Fibroblast of skin of left biceps (primary cell): ENCODE measurements around the gene SELENON.
"Not testable (repeated sequence)": the region's sequence is repeated elsewhere in the genome, so short reads cannot be mapped to it uniquely, and the experiment has no call there.

ENCODE experiments used
- DNase-seq, 2 experiments: peaks; one replicate each; pipeline ENCODE4 v3.0.0-alpha.2; 2013; ENCODE audit warnings: low read depth in 2 of 2

SELENON gene

DNA sequence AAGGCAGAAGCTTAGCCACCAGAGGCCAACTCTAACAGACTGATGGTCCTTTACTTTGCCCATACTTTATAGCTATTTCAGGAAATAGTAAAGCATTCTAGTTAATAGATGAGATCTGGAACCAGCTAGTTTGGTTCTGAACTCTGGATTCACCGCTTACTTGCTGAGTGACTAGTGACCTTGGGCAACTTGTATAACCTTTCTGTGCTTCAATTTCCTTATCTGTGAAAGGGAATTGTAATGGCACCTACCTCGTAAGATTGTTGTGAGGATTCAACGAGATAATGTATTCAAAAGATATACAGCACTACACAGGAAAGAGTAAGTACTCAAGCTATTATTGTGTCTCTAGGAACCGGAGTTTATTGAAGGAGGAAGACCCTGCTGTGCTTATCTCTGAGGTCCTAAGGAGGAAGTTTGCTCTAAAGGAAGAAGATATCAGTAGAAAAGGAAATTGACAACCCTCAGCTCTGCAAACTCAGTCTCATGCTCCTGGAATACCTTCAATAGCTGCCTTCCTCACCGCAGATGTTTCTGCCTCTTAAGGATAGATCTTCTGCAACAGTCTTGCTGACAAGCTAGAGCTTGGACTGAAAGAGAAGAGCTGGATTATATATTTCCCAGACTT, 31.7 kb downstream of the SELENON start:
- no peak for DNase-seq

DNA sequence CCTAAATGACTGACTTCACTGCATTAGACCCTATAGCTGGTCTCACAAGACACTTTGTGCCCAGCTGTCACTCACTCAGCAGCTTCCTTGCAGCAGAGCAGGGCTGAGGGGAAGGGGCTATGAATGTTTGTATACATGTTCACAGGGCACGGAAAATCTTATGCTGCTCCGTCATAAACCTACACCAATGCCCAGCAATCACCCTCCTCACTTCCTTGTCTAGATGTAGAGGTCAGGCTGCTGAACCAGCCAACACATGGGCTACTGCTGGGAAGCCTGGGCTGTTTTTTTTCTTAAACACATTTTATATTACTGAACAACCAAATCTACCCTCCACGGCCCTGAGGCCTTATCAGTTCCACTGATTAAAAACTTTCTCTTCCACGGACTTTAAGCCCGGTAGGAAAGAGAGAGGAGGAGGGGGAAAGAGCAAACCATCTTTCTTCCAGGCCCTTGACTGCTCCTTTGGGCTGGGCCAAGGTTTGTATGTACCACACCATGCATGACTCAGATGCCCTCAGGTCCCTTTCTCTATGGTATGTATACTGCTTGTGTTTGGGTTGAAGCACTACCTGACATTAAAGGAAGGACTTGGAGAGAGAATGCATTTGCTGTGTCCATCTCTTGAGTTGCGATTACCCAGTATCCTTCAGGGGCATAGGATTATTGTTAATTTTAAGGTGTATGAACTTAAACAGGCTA, 32.5 kb downstream of the SELENON start:
- no peak for DNase-seq

DNA sequence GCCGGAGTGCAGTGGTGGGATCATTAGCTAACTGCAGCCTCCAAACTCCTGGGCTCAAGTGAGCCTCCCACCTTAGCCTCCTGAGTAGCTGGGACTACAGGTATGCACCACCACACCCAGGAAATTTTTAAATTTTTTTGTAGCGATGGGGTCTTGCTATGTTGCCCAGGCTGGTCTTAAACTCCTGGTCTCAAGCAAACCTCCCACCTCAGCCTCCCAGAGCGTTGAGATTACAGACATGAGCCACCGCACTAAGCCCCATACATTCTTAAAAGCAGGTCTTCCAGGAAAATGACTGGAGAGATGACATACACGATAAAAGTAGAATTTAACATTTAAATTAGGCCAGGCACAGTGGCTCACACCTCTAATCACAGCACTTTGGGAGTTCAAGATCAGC, 33.2 kb downstream of the SELENON start:
- DNase-seq, result no peak

DNA sequence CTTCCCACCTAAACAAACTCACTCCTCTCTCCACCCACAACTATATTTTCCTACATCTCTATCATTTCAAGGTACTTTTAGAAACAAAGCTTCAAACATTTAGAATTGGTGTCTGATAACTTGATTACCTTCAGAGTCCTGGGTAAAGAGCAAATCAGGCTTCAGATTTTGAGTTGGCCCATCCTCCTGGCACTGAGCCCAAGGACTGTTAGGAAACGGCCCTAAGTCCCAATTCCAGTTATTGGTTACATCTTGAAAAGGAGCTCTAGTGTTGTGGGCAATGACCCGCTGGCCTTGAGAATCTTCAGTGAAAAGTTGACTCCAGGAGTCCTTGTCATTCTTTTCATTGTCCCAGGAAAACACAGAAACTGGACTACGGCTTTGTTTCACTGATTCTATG, 34.9 kb downstream of the SELENON start:
- DNase-seq, result no peak

DNA sequence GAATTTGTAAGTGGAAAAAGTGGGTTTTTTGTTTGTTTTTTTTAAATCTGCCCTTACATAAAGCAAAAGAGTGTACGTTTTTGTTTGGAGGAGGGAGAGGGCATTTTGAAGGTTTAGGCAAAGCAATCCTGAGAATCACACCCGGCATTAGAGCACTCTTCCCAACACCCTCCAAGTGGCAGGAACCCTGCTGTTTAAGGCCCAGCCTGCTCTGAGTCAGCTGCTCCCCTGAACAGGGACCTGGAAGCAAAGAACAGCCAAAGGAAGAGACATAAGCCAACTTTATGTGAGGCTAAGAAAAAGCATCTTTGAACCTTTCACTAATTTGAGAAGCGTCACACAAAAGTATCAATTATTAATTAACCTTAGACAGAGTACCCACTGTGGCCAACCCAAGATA, 36.7 kb downstream of the SELENON start:
- DNase-seq, result no peak

DNA sequence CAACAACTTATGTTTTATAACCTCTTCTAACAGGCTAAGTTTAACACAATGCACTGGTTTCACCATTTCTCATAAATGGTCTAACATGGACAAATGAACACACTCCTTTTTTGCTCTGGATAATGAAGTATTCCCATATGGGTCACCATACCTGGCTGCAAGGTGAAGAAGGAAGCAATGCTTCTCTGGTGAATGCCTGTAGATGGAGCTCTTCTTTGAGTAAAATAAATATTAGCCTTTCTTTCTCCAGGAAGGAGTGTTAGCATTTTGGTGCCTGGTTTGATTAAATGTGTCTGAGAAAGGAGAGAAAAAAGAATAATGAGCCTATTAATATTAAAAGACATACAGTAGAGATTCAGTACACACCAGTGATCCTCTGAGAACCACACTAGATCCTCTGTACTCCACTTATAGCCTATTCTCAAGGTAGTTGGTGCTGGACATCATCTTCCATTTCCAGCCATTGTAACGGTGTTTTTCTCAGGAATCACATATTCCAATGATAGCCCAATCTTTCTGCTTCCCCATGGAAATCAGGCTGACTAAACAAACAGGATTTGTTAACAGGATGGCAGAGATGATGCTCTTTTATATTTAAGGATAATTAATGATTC, 37.4 kb downstream of the SELENON start:
- DNase-seq, result no peak

DNA sequence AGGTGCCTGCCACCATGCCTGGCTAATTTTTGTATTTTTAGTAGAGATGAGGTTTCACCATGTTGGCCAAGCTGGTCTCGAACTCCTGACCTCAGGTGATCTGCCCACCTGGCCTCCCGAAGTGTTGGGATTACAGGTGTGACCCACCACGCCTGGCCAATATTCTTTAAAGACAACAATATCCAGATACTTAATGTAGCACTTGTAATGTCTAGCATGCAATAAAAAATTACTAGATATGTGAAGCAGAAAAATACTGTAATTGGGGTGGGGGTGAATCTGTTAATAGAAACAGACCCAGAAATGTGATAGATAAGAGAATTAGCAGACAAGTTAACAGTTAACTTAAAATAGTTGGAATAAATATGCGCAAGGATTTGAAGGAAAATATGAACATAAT, 39.8 kb downstream of the SELENON start:
- not testable (repeated sequence) for DNase-seq

DNA sequence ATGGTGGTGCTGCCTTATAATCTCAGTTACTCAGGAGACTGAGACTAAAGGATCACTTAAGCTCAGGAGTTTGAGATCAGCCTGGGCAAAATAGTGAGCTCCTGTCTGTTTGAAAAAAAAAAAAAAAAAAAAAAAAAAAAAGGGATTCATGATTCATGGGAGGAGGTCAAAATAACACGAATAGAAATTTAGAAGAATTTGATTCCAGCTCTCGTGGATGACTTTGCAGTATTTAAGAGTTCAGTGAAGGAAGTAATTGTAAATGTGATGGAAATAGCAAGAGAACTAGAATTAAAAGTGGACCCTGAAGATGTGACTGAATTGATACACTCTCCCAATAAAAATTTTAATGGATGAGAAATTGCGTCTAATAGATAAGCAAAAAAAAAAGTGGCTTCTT, 43.5 kb downstream of the SELENON start:
- no peak for DNase-seq

DNA sequence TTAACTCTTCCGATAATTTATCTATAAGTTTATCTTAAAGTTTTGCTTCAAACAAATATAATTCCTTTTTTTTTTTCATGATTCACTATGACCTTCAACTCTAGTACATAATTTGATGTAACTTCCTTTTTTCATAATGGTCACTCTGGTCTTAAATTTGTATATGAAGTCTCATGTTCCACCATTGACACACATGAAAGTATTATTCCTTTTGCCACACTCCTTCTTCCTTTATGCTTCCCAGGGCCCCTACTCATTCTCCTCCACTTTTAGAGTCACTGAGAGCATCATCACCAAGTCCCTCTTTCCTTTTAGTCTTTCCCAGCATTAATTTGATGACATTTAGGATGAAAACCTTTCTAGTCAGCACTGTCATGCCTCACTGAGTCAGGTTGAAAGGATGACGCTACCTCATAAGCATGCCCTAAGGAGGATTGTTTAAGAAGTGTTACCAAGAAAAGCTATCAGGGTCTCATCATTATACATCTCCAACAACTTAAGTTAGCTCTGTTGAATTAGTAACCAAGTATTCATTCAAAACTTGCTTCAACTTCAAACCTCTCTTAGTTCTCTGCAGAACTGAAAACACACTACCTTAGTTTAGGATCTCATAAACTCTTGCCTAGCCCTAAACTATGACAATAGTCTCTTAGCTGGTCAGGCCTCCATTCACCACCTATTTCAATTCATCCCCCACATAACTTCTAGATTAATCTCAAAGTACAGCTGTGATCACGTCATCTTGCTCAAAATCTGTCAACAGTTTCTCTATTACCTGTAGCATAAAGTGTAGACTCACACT, 44.7 kb downstream of the SELENON start:
- DNase-seq, result no peak

DNA sequence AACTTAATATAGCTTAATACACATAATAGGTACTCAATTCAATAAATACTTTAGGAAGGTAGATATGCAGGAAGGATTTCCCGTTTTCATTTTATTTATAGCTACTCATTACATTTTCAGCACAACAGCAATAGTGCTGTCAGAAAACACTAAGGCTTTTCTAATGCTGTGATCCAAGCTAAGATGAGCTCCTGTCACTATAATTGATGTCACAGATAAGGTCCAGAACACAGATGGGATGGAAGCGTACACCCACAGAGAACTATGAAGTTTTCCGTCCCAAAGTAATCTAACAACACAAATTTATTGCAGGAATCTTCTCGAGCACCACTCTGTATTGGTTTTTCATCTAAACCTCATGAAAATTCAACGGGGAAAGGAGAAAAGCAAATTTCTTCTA, 45.7 kb downstream of the SELENON start:
- no peak for DNase-seq

DNA sequence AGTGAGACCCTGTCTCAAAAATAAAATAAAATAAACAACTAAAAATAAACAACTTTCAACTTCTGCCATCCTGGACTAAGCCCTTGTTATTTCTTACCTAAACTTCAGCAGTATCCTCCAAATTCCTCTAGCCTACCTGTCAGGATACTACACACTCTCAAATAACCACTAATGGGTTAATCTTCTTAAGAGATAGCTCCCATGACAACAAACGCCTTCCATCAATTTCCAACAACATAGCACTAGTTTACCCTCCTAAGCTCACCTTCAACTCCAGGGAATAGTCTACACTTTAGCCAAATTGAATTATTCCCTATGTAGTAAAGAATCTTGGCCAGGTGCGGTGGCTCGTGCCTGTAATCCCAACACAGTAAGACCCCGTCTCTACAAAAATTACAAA, 47.9 kb downstream of the SELENON start:
- DNase-seq, result no peak

DNA sequence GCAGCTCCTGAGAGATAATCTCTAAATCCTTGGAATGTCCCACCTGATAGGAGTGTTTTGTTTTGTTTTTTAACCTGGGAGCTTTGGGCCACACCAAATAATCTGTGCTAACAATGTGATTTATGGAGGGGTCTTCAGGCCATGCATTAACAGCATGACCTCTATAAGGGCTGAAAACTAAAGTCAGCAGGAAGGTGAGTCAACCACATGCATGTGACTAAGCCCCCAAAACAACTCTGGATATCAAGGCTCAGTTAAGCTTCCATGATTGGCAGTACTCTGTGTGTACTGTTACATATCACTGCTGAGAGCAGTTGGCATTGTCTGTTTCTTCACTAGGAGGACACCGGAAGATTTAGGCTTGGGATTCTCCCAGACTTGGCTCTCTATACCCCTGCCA, 48.5 kb downstream of the SELENON start:
- no peak for DNase-seq

DNA sequence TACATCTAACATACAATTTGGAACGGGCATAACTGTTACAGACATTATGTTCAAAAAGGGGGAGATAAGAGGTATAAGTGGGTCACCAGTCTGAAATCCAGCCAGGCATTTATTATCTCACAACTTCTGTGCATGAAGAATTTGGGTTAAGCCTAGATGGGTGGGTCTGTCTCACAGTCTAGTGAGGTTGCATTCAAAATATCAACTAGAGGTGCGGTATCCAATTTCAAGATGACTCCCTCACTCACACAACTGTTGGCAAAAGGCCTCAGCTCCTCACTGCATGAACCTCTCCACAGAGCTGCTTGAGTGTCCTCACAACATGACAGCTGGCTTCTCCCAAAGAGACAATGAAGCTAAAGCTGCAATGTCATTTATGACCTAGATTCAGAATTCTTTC, 54.6 kb downstream of the SELENON start:
- no peak for DNase-seq

DNA sequence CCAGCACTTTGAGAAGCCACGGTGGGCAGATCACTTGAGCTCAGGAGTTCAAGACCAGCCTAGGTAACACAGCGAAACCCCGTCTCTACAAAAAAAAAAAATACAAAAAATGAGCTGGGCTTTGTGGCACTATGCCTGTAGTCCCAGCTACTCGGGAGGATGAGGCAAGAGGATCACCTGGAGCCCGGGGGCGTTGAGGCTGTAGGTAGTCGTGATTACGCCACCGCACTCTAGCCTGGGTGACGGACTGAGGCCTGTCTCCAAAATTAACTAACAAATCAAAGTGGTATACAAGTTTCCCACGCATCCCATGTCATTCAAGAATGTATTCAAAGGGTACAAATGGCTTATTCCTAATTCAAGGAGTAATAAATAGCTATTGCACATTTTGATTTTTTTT, 56.9 kb downstream of the SELENON start:
- DNase-seq, result no peak

DNA sequence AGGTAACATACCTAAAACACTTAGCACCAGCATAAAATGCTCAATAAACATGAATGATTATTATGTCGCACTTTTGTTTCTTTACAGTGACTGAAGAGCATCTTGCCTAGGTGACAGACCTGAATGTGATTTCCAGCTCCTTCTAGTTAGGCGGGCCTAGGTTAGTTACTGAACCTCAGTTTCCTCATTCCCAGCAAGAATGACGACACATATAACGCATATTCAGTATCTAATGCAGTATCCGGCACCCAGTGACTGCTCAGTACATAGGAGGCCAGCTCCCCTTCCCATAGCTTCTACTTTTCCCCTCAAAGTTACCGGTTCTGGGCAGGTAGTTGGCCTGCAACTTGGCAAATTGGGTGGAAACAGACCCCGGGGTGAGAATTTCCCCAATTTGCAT, 58.5 kb downstream of the SELENON start:
- DNase-seq, result no peak

DNA sequence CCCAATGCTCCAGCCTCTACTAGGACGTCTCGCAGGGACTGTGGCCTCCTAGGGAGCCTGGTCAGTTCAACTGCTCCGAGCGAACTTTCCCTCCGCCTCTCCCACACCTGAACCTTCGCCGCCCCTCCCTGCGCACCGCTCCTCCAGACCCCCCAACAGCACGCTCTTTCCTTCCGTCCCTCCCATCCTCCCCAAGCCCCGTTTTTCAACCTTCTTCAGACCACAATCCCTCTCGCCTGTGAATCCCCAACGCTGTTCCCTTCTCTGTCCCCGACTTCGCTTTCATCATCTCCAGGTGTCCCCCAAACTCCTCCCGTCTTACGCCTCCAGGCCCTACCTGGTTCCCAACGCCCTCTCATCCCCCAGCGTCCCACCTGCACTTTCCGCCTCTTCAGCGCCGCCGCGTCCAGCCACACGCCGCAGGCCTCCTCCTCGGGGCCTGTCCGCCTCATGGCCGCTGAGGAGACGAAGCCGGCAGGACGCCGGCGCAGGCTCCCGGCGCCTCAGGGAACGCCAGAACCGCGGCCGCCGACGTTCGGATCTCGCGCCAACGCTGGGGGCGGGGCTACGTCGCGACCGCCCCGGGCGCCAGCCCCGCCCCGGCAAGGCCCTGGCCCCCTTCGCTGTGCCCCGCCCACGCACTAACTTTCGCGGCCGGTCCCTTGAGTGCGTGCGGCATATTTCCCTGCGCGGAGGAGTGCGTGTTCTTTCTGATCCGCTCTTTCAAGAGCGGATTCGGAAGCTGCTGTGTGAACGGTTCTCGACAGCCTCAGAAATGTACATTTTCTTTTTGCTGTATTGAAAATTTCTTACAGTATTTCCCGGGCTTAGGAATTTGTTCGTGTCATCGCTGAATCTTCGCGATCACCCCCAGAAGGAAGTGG, 59.2 kb downstream of the SELENON start, which contains the start of gene AUNIP:
Gene AUNIP, minus strand, starts transcription at position 552 of the 884 bp plus-strand sequence. Its CDS starts 100 bp downstream, at position 452.
- DNase-seq, result peak; percentile 56 to 71

DNA sequence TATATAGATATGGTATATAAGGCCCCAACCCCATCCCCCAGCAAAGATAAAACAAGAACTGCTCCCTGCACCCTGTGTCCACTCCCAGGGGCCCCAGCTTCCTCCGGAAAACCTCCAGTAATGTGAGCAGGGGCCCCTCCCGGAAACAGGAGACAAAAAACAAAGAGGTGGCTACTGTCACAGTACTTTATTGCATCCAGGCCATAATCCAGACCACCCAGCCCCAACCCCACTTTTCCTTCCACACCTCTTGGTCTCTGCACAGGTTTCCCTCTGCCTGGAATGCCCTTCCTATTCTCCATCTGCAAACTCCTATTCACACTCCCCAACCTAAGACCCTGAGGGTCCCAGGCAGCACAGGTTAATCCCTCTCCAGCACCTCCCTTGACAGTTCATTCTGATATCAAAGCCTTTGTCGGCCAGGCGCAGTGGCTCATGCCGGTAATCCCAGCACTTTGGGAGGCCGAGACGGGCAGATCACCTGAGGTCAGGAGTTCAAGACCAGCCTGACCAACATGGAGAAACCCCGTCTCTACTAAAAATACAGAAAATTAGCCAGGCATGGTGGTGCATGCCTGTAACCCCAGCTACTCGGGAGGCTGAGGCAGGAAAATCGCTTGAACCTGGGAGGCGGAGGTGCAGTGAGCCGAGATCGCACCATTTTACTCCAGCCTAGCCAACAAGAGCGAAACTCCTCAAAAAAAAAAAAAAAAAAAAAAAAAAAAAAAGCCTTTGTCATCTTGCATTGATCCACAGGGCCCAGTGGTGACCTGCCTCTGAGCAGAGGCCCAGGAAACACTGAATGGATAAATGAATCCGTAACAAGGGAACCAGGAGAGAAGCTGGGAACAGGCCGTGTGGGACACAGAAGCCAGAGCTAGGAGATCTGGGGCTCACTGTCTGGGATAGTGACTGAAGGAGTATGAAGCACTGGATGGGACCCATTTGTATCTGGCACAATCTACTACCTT, 61.6 kb downstream of the SELENON start:
- DNase-seq, result no peak

DNA sequence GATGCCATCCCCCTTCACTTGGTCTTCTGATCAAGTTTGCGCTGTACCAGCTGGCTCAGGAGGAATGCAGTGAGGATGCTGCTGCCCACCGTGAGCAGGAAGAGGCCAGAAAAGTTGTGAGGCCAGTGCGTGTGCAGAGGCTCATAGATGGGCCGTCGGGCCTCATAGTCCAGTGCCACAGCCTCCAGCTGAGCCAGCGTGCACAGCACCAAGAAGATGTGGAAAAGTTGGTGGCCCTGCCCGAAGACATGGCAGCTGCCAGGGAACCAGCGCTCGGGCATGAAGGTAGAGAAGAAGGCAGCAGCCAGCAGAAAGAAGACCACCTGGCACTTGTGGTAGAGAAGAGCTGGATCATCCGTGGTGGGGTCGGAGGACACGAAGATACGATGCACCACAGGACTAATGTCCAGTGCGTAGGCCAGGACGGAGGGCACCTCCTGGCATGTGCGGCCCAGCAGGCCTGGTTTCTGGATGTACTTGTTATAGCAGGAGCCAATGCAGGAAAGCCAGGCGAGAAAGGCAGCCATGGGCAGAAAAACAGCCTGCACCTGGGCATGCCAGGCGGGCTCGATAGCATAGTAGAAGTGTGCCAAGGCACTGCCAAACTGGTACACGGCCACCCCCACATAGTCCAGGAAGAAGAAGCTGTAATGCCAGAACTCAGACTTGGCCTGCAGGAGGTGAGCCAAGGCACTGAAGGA, 62.9 kb downstream of the SELENON start:
- no peak for DNase-seq

DNA sequence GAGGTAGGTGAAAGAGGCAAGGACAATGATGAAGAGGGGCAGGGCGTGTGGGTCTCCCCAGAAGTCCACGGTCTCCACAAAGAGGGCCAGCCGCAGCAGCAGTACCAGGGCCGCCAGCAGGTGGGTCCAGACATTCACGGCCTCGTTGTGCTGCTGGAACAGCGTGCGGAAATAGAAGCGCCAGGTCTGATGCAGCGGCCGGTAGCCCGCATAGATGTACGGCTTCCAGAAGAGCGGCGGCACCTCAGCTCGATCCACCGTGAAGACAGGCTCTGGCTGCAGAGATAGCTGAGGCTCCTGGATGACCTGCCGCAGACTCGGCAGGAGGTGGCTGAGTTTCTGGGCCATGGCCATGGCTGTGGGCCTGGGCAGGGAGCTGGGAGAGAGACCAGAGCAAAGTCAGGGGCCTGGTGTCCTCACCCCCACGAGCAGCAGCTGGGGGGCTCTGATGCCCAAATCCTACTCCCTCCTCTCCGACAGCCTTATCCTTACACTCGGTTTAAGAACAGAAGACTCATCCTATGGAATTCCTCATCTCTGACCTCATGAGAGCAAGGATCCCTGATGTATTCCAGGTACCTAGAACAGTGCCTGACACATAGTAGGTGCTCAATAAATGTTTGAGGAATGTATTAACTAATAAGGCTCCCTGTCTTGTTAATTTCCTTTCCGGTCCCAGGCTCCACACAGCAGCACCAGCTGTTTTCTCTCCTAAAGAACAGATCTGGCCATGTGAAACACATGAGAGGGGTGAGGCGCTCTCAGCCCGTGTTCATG, 63.7 kb downstream of the SELENON start:
- no peak for DNase-seq
